Loucy (cell line): Measurements from ENCODE around the gene PGAP6.

Source experiments
- CTCF ChIP-seq: fragments of 200-600 bp; sonication (generic); conservative IDR thresholded peaks from 2 replicates; pipeline ENCODE4 v1.5.1; 2014; ENCODE audit warnings: mild to moderate bottlenecking, antibody characterized with exemption, low read length
- EZH2phosphoT487 ChIP-seq: fragments of 200-600 bp; IDR thresholded peaks from 2 replicates; pipeline ENCODE4 v1.6.1; 2018; ENCODE audit warnings: antibody characterized with exemption, mild to moderate bottlenecking, moderate library complexity, borderline replicate concordance

GRCh38 chr16:375927-376816 is 5.6 kb downstream of the PGAP6 start:
- TF ChIP-seq EZH2phosphoT487 (no peak), CTCF (no peak)
